Suprapubic skin (tissue), 3 donors: ENCODE results near the gene SYNJ2.

Experiments
- CTCF ChIP-seq, 2 donors: fragments of 200-600 bp in 1 of 2; fragments of 450-650 bp in 1 of 2; sonication (generic) in 1 of 2; IDR thresholded peaks; one replicate each; pipeline ENCODE4 v1.5.1; 2016 to 2019; ENCODE audit warnings: antibody characterized with exemption in 2 of 2, mild to moderate bottlenecking in 1 of 2, moderate library complexity in 1 of 2
- POLR2A ChIP-seq, 2 donors: fragments of 450-650 bp; IDR thresholded peaks; one replicate each; pipeline ENCODE4 v1.6.1; 2017; ENCODE audit warnings: antibody characterized with exemption in 2 of 2, mild to moderate bottlenecking in 2 of 2, moderate library complexity in 2 of 2

GRCh38 chr6:158002249-158002950 is 20.7 kb downstream of the SYNJ2 start:
- TF ChIP-seq CTCF (IDR thresholded peaks at IDR 0.05) (no peak), POLR2A (IDR thresholded peaks at IDR 0.05) (no peak)
